Upper lobe of left lung (tissue), 4 donors: ENCODE results near the gene CELSR1.

Source experiments
- CTCF ChIP-seq, 6 experiments: fragments of 450-650 bp in 4 of 6; fragments of 200-600 bp in 2 of 6; sonication (generic) in 2 of 6; IDR thresholded peaks; one replicate each; pipeline ENCODE4 v1.5.1; 2016 to 2019; ENCODE audit warnings: antibody characterized with exemption in 6 of 6
- POLR2A ChIP-seq, 4 donors: fragments of 450-650 bp; IDR thresholded peaks; one replicate each; pipeline ENCODE4 v1.5.1; 2016 to 2017; ENCODE audit warnings: antibody characterized with exemption in 4 of 4, mild to moderate bottlenecking in 2 of 4
- POLR2AphosphoS5 ChIP-seq, 2 donors: sonication (generic); formaldehyde crosslinking; IDR thresholded peaks; one replicate each; pipeline ENCODE4 v1.5.1; 2017; ENCODE audit warnings: antibody characterized with exemption in 2 of 2

GRCh38 chr22:46322711-46323110 lies 214.7 kb downstream of the CELSR1 start:
- TF ChIP-seq POLR2A (IDR thresholded peaks at IDR 0.05) (no peak), CTCF (IDR thresholded peaks at IDR 0.05) (no peak), POLR2AphosphoS5 (IDR thresholded peaks at IDR 0.05) (no peak)
